Panc1 (cell line): ENCODE results near the gene PRDM2. TPM values are rescaled to one million over a fixed set of nuclear protein-coding genes. Genes with fewer than 3 reads are reported as not detected.

ENCODE experiments used
- ATAC-seq: fragments of 200-7000 bp; cut with Tn5 transposase; 2 replicates; pipeline ENCODE4 v1.9.1; 2020; ENCODE audit warnings: mild to moderate bottlenecking, moderate library complexity
- BruUV-seq: library from RNA; stranded (reverse); fragments of 400-500 nt; replicated peaks from 2 replicates; lab custom pipeline; 2021; lab: Mats Ljungman, UMichigan
- CTCF ChIA-PET: fragments of 300-600 bp; sonication (Branson Sonifier 250); formaldehyde crosslinking; loops from one replicate; lab custom pipeline; 2022; ENCODE audit warnings: antibody characterized with exemption; lab: Charles Lee
- POLR2A ChIA-PET: fragments of 300-600 bp; sonication (Branson Sonifier 250); formaldehyde crosslinking; loops from one replicate; lab custom pipeline; 2022; ENCODE audit warnings: antibody characterized with exemption; lab: Charles Lee
- DNase-seq: peaks from one replicate; pipeline ENCODE4 v3.0.0-alpha.2; 2010; ENCODE audit warnings: low read depth, low spot score
- H3K27ac ChIP-seq: 2 replicates; pipeline ENCODE4 v1.5.1; 2011; ENCODE audit warnings: mild to moderate bottlenecking, low read length, inconsistent platforms
- H3K27me3 ChIP-seq: fragments of 200-500 bp; sonication (Bioruptor generic); 2 replicates; pipeline ENCODE4 v1.6.0; 2014; ENCODE audit warnings: low read length, inconsistent platforms; ENCODE audit not compliant: control insufficient read depth, insufficient read depth
- H3K36me3 ChIP-seq: fragments of 200-500 bp; sonication (Bioruptor generic); 2 replicates; pipeline ENCODE4 v1.5.1; 2014; ENCODE audit warnings: inconsistent platforms, mild to moderate bottlenecking, low read length, moderate library complexity; ENCODE audit not compliant: control insufficient read depth, insufficient read depth
- H3K4me1 ChIP-seq: 2 replicates; pipeline ENCODE4 v1.5.1; 2011; ENCODE audit warnings: inconsistent platforms, mild to moderate bottlenecking, low read length, moderate library complexity; ENCODE audit not compliant: control insufficient read depth, insufficient read depth
- H3K4me3 ChIP-seq, 2 experiments: 2 replicates each; pipeline ENCODE4 v1.5.1; 2011 to 2012; ENCODE audit warnings: low read depth in 2 of 2, low read length in 2 of 2, mild to moderate bottlenecking in 2 of 2, inconsistent platforms in 1 of 2, moderate library complexity in 1 of 2
- H3K9me3 ChIP-seq: fragments of 200-500 bp; sonication (Bioruptor generic); 2 replicates; pipeline ENCODE4 v1.5.1; 2014; ENCODE audit warnings: low read depth, mild to moderate bottlenecking, inconsistent platforms, low read length, moderate library complexity; ENCODE audit not compliant: control insufficient read depth, insufficient read depth
- POLR2AphosphoS5 ChIP-seq: IDR thresholded peaks from 2 replicates; pipeline ENCODE4 v1.6.1; 2012; ENCODE audit warnings: mild to moderate bottlenecking, low read depth, low read length, moderate library complexity
- SIN3A ChIP-seq: IDR thresholded peaks from 2 replicates; pipeline ENCODE4 v1.6.1; 2012; ENCODE audit warnings: low read depth, mild to moderate bottlenecking, low read length, moderate library complexity, borderline replicate concordance; ENCODE audit not compliant: insufficient read depth
- TCF7L2 ChIP-seq: IDR thresholded peaks from 2 replicates; pipeline ENCODE4 v1.6.1; 2011; ENCODE audit warnings: mild to moderate bottlenecking, low read depth, low read length, inconsistent platforms
- in situ Hi-C: cut with HindIII; loops from 2 replicates; pipeline ENCODE4 v1.10.0; 2016; ENCODE audit warnings: low sequenced_read_pairs, low pct_unique_long_range_greater_than_20kb
- intact Hi-C: fragments of 100-400 bp; cut with micrococcal nuclease; formaldehyde crosslinking; loops from one replicate; pipeline ENCODE4 v1.10.0; 2022; ENCODE audit not compliant: unreplicated experiment
- total RNA-seq: library from RNA; stranded (reverse); gene quantifications from one replicate; pipeline ENCODE4 v1.2.1, GENCODE V29; 2021; ENCODE audit not compliant: unreplicated experiment
- TF ChIP-seq, protein P1 (sequence below), 2 experiments: IDR thresholded peaks; 2 replicates each; pipeline ENCODE4 v1.6.1; 2011 to 2012; ENCODE audit warnings: low read depth in 2 of 2, control low read depth in 1 of 2, low read length in 1 of 2, mild to moderate bottlenecking in 1 of 2, moderate library complexity in 1 of 2; ENCODE audit not compliant: insufficient read depth in 1 of 2
- TF ChIP-seq, protein P2 (sequence below): fragments of 450-650 bp; IDR thresholded peaks from 2 replicates; pipeline ENCODE4 v1.5.1; 2017; ENCODE audit warnings: mild to moderate bottlenecking

Gene PRDM2
- total RNA-seq, 1 experiment from 2014 or later, result 40.3 TPM

DNA sequence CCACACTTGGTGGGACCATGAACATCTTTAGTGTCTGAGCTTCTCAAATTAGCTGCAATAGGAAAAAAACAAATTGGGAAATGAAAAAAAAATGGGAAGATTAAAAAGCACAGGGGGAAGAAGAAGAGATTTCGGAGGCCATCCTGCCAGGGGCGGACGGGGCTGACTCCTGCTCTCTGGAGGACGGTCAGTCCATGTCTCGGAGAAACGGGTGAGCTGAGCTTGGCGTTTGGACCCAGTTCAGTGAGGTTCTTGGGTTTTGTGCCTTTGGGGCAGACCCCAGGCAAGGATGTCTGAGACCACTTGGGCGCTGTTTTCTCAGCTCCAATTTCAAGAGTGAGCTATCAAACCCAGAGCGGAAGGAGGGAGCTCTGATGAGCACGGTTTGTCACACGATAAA is 123.9 kb downstream of the PRDM2 start:
- H3K9me3 ChIP-seq, result no peaks in the 10 kb centered on the region
- in situ Hi-C loops (no loop called here), intact Hi-C loops (no loop called here)
- POLR2A ChIA-PET, result no interaction called here
- DNase-seq, result no peak
- CTCF ChIA-PET, result no interaction called here
- no peaks in the 10 kb centered on the region; the same call in 1 of the 2 replicates for H3K36me3 ChIP-seq
- ATAC-seq, result no peak
- no peak overlapping the region for H3K27ac ChIP-seq
- H3K27me3 ChIP-seq, result no peaks in the 10 kb centered on the region
- BruUV-seq, result no TSS peak
- no peak for TF ChIP-seq TCF7L2
- TF ChIP-seq, protein P1, sequence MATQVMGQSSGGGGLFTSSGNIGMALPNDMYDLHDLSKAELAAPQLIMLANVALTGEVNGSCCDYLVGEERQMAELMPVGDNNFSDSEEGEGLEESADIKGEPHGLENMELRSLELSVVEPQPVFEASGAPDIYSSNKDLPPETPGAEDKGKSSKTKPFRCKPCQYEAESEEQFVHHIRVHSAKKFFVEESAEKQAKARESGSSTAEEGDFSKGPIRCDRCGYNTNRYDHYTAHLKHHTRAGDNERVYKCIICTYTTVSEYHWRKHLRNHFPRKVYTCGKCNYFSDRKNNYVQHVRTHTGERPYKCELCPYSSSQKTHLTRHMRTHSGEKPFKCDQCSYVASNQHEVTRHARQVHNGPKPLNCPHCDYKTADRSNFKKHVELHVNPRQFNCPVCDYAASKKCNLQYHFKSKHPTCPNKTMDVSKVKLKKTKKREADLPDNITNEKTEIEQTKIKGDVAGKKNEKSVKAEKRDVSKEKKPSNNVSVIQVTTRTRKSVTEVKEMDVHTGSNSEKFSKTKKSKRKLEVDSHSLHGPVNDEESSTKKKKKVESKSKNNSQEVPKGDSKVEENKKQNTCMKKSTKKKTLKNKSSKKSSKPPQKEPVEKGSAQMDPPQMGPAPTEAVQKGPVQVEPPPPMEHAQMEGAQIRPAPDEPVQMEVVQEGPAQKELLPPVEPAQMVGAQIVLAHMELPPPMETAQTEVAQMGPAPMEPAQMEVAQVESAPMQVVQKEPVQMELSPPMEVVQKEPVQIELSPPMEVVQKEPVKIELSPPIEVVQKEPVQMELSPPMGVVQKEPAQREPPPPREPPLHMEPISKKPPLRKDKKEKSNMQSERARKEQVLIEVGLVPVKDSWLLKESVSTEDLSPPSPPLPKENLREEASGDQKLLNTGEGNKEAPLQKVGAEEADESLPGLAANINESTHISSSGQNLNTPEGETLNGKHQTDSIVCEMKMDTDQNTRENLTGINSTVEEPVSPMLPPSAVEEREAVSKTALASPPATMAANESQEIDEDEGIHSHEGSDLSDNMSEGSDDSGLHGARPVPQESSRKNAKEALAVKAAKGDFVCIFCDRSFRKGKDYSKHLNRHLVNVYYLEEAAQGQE (IDR thresholded peaks at IDR 0.05; ENCODE audit: insufficient read depth in 1 of 2, low read depth in 2 of 2, low read length in 1 of 2), result no peak
- no peak for TF ChIP-seq SIN3A
- TF ChIP-seq, protein P2, sequence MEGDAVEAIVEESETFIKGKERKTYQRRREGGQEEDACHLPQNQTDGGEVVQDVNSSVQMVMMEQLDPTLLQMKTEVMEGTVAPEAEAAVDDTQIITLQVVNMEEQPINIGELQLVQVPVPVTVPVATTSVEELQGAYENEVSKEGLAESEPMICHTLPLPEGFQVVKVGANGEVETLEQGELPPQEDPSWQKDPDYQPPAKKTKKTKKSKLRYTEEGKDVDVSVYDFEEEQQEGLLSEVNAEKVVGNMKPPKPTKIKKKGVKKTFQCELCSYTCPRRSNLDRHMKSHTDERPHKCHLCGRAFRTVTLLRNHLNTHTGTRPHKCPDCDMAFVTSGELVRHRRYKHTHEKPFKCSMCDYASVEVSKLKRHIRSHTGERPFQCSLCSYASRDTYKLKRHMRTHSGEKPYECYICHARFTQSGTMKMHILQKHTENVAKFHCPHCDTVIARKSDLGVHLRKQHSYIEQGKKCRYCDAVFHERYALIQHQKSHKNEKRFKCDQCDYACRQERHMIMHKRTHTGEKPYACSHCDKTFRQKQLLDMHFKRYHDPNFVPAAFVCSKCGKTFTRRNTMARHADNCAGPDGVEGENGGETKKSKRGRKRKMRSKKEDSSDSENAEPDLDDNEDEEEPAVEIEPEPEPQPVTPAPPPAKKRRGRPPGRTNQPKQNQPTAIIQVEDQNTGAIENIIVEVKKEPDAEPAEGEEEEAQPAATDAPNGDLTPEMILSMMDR, result no peak
- TF ChIP-seq POLR2AphosphoS5, result no peak
- H3K4me3 ChIP-seq, result no peak overlapping the region
- peaks cover under 1% of the 10 kb centered on the region; the same call in 1 of the 2 replicates for H3K4me1 ChIP-seq

DNA sequence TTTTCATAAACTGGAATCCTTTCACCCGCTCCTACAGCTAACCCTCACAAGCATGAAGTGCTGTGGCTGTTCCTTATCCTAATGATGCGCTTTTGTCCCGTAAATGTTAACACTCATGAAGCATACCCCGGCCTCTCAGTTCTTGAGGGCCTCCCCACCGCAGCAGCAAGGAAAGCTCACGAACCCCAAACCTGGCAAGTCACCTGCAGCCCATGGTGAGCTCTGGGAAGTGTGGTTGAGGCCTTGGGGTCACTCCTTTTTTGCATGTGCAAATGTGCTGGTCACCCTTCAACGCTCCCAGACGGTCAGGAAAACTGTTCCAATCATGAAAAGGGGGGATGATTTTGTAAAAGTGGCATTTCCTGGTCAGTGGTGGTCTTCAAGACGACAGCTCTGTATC is 124.6 kb downstream of the PRDM2 start:
- ATAC-seq, result no peak
- no peaks in the 10 kb centered on the region for H3K9me3 ChIP-seq
- in situ Hi-C loops (no loop called here), intact Hi-C loops (no loop called here)
- peaks cover 3% of the 10 kb centered on the region; the same call in 1 of the 2 replicates for H3K4me1 ChIP-seq
- DNase-seq, result no peak
- POLR2A ChIA-PET, result no interaction called here
- H3K27ac ChIP-seq, result no peak overlapping the region
- no peak for TF ChIP-seq SIN3A
- TF ChIP-seq, protein P2, result no peak
- no peak for TF ChIP-seq POLR2AphosphoS5
- no peak for TF ChIP-seq TCF7L2
- TF ChIP-seq, protein P1 (IDR thresholded peaks at IDR 0.05; ENCODE audit: insufficient read depth in 1 of 2, low read depth in 2 of 2, low read length in 1 of 2), result no peak
- no peak overlapping the region for H3K4me3 ChIP-seq
- H3K27me3 ChIP-seq, result no peaks in the 10 kb centered on the region
- H3K36me3 ChIP-seq, result no peaks in the 10 kb centered on the region; the same call in 1 of the 2 replicates
- BruUV-seq, result no TSS peak
- CTCF ChIA-PET, result interaction anchor here (0.8 kb wide), 1 partner anchor 127 kb away, joined by 5 read pairs; no protein-coding TSS in a partner anchor
